Hematopoietic multipotent progenitor cell treated with erythropoietin and hydrocortisone succinate and interleukin-3 and kit ligand, for 8 days (in vitro differentiated cells): ENCODE measurements around the gene CLIP4.
"Not testable (repeated sequence)": the region's sequence is repeated elsewhere in the genome, so short reads cannot be mapped to it uniquely, and the experiment has no call there.

Experiments used
- DNase-seq: peaks from one replicate; pipeline ENCODE4 v3.0.0-alpha.2; 2015

The CLIP4 gene

DNA sequence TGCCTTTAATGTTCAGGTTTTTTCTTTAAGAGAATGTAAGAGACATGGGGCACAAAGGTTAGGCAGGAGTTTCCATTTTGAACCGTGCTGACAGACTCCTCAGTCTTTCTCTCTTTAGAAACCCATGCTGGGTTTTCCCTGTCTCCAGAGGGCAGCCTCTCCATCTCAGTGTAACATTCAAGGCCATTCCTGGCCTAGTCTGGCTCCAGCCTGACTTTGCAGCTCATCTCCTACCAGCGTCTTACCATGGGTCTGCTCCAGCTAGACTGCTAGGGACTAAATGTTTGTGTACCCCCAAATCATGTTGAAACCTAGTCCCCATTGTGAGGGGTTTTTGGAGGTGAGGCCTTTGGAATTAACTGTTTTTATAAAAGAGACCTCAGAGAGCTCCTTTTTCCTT is 9.8 kb upstream of the CLIP4 start:
- DNase-seq: no peak

DNA sequence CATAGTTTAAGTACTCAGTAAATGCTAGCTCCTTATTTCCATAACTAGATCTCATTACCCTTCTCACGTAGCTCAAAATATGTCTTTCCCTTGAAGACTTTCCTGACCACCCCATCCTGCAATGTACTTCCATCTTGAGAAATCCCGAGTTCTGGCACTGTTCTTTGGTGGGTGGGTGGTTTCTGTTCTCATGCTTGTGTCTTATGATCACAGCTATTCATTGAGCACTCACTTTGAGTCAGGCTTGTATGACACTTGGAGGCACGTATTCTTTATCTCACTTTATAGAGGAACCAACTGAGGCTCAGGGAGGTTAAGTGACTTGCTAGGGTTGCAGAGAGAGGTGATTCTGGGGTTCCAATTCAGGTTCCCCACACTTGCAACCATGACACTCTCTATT is 9.0 kb upstream of the CLIP4 start:
- no peak for DNase-seq

DNA sequence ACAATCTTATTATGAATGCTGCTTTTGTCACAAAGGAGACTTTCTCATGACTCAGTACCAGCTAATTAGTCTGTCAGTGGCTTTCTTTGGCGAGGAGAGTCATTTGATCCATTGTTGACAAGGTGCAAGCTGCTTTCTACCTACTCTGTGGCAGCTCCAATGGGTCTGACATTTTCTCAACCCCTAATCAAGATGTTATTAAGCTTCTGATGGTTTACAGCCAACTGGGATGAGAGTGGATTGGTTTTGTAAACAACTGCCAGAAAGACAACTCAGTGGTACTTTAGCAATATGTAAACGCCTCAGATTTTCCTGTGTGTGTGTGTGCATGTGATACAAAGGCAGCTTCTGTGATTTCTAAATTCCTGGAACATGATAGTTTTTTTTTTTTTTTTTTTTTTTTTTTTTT is 8.2 kb upstream of the CLIP4 start:
- no peak for DNase-seq

DNA sequence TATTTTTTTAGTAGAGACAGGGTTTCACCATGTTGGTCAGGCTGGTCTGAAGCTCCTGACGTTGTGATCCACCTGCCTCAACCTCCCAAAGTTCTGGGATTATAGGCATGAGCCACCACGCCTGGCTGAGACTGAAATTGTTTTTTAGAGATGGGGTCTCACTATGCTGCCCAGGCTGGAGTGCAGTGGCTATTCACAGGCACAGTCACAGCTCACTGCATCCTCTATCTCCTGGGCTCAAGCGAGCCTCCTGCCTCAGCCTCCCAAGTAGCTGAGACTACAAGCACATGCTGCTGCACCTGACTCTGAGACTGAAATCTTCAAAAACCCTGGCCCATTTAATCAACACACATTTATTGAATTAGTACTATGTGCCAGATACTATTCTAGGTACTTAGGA is 7.7 kb upstream of the CLIP4 start:
- DNase-seq: not testable (repeated sequence)

DNA sequence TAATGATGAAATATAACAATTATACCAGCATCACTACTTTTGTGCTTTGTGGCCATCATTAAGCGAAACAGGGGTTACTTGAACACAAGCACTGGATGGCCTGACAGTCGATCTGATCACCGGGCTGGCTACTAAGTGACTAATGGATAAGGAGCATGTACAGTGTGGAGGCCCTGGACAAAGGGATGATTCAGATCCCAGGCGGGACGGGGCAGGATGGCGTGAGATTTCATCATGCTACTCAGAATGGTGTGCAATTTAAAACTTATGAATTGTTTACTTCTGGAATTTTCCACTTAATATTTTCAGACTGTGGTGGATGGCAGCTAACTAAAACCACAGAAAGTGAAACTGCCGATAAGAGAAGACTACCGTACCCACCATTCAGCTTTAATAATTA is 7.0 kb upstream of the CLIP4 start:
- no peak for DNase-seq

DNA sequence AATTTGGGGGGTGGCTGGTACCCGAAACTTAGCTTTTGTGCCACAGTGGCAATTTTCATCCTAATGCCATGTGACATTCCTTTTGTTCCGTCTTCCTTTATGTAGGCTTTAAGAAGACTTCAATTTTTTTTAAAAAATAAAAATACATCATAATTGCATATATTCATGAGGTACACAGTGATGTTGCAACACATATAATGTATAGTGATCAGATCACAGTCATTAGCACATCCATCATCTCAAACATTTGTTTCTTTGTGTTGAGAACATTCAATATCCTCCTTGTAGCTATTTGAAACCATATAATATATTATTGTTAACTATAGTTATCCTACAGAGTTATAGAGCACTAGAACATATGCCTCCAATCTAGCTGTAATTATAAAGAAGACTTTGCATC is 6.0 kb upstream of the CLIP4 start:
- DNase-seq: no peak

DNA sequence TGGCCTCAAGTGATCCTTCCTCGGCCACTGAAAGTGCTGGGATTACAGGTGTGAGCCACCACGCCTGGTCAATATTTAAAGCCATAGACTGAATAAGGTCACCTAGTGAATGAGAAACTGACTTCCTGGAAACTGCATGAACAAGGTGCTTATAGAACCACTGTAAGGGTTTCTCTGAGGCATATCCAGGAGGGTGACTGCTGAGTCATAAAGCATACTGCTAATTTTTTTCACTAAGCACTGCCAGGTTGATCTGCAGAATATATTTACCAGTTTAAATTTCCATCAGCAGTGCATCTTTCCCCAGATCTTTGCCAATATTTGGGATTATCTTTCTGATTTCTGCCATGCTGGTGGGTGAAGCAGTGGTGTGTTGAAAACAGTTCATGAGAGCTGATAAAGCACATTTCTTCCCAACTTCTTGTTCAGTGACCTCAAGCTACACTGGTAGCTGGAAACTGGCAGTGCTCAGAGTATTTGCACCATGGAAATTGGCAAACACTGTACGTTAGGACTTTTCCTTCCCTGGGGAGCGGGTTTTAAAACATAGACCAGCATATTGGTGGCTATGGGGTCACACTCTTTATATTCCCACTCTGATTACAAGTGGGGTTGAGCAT is 4.2 kb upstream of the CLIP4 start:
- DNase-seq: no peak

DNA sequence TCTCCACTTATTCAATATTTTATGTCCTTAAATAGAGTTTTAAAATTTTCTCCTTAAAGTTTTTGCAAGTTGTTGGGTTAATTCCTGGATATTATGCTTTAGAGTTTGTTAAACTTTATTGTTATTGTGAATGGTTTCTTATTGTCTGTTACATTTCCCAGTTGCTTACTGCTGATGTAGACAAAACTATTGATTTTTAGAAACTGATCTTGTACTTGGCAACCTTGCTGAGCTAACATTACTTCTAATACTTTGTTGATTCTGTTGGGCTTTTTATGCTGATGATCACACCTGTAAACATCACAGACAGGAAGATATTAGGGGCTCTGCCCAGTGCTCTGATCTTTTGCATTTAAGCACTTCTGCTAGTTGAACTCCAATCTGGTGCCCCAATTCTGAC is 2.8 kb upstream of the CLIP4 start:
- no peak for DNase-seq

DNA sequence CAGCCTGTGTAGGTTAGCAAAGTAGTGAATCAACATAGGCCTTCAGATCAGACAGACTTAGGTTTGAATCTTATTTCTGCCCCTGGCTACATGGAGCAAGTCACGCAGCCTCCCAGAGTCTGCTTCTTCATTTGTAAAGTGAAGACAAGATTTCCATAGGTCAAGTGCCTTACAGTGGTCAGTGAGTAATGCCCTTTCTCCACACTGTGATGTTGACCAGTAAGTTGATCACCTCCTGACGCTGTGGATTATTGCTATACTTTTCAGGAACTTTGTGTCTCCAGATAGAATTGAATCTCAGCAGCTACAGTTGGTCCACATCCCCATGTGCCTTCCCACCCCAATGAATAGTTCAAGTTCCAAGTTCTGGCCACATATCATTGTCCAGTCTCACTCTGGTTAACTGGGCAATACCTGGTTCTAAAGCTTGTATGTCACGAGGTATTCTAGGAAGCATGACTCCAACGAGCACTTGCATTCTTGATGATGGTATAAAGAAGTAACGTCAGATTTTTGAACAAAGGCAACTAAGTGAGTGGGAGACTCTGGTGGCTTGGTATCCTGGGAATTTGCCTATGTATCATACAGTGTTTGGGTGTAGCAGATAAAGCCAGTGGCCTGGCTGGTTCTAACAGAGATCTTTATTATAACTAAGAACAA is 2.1 kb upstream of the CLIP4 start:
- DNase-seq: no peak

DNA sequence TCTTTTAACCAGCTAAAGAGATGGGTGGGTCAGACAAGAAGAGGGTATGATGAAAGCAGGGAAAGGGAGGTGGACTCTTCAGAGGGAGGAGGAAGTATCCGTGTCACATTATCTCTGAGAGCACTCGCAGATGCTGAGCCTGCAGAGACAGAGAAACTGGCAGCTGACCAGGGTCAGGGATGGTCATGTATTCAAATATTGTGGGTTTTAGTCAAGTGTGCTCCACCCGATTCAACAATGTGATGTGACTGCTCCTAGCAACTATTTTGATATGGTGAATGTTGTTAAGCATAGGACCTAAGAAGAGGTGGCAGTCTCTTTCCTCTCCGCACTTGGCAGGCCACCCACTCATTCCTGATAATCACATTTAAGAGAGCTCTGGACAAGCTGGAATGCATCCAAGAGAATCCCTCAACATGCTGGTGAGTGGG is 1.3 kb upstream of the CLIP4 start:
- DNase-seq: peak; percentile 100

DNA sequence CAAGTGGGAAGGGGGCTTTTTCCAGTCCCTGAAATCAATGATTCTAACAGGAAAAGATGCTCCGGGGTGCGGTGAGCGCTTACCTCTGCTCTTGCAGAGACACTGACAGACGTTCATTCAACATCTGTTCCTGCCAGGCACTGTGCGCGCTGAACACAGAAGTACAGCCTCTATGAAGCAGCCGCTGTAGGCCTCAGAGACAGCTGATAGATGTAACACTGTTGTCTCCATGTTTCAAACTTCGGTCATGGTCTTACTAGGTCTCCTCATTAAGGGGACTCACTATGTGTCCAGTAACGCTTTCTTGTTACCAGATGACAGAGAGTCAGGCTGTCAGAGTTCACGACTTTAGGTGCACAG is 649 bp upstream of the CLIP4 start:
- DNase-seq: peak; percentile 40

DNA sequence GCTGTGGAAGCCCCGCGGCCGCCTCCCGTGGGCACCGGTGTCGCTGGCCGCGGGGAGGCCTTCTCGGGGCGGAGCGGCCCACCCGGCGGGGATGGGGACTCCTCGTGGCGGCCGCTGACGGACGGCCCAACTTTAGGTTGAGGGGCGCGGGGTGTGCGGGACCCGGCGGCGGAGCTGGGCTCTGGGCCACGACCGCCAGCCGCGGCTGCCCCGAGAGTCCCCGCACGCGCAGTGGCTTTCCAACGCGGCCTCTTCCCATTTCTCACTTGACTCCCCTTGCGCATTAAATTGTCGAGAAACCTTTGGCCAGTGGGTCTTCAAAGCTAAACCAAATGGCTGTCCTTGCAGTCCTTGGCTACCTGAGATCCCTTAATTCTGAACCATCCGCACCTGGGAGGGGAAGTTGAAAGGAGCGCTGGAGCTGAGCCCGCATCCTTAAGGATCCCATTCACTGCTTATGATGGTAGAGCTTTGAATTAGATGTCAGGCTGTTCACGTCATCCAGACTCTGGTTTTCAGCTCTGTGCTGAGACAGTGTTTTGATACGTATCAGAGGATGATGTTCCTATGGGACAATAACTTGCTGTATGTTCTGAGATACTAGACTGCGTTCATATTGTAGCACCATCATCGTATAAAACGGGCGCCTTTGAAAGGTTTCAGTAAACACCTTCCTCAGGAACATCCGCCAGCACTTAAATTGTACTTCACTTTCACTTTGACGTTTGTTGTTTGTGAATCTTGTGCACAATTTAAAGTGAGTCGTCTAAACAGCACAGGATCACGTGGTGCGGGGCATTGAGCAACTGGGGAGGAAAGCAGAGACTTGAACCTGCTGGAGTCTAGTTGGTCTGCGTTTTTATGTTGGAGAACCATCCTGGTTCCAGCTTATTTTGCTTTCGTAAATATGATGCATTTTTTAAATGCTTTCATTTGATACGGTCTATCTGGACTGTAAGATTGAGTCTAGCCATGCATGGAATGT is 874 bp downstream of the CLIP4 start:
- peak; percentile 60 for DNase-seq

DNA sequence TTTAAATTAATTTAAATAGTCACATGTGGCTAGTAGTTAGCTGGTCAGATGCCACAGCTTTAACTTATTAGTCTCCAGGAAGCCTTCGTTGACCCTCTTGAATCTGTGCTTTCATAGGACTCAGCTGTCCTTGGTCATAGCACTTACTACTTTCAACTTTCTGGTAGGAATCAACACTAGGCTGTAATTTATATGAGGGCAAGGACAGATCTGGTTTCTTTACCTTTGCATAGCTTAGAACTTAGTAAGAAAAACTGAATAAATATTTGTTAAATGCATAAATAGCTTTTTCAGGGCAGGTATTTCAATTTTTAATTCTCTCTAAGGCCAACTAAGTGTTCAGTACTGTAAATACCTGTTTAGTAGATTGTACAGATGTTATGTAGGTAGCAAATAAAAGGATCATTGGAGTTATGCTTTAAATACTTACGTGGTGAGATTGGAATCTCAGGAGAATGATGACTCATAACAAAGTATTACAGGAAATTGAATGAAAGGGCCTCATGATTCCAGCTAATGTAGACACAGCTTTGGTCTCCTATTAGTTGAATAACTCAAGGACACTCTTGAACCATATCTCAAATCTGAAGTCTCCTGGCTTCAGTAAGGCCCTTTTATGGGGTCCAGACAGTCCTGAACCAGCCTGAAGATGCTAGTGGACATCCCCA is 2.6 kb downstream of the CLIP4 start:
- no peak for DNase-seq

DNA sequence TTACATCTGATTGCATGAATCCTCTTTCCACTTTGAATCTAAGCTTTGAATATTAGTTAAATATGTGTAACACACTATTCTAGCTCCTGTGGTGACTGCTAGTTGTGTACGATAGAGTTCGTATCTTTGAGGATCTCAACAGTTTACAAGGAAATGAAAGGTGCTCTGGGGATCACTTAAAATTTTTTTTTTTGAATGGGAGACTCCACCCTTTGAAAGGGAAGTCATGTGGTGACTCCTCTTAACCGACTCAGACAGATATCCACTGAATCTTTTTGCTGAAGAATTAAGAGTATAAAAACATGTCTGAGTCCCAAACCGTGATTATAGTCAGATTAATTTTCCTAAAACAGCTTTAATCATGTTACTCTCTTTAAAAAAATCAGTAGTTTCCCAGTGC is 4.0 kb downstream of the CLIP4 start:
- DNase-seq: peak; percentile 24

DNA sequence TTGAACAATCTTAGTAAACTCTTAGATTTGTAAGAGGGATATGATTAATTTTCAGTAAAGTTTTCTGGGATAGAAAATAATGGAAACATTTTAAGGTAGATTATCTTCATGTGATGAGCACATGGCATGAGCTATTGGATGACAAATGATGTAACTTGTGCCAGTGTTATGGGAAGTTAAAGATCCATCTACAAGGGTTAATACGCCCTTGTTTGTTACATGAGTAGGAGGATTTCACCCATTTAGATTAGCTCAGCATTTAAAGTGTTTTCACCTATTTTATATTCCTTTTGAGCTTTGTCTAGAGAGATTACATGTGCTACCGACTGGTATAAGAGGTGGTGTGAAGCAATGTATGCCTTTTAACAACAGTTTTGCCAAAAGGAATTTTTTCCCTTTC is 5.6 kb downstream of the CLIP4 start:
- DNase-seq: no peak

DNA sequence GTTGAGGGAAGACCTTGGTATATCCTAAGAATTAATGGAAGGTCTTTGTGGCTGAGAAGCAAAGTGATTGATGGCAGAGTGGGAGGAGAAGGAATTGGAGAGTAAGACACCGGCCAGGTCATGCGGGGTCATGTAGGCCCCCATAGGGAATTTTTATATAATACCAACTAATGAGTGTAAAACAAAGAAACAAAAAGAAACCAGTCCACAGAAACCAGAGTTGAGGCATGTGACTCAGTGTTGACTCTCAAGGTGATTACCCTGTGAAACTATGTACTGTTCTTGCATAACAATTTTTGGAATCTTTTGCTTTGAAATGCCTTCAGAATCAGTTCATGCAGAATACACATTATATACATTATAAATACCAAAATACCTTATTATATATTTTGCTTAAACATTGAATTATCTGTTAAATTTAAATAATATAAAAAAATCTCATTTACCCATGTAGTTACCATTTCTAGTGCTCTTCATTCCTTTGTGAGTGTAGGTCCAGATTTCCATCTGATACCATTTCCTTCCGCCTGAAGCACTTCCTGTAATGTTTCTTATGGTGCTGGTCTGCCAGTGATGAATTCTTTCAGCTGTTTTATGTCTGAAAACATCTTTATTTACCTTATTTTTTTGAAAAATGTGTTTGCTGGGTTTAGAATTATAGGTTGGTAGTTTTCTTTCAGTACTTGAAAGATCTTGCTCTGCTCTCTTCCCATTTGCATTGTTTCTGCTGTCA is 8.6 kb downstream of the CLIP4 start:
- DNase-seq: no peak

DNA sequence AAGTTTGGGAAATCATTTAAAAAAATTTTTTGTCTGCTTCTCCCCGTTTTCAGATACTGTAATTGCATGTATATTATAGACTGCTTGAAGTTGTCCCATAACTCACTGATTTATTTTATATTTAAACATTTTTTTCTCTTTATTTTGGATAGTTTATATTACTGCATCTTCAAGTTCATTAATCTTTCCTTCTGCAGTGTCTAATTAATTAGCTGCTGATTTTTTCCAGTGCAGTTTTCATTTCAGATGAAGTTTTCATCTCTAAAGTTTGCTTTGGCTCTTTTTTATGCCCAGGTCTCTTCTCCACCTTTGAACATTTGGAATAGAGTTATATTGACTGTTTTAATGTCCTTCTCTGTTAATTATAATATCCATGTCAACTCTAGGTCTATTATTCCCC is 9.3 kb downstream of the CLIP4 start:
- DNase-seq: no peak

DNA sequence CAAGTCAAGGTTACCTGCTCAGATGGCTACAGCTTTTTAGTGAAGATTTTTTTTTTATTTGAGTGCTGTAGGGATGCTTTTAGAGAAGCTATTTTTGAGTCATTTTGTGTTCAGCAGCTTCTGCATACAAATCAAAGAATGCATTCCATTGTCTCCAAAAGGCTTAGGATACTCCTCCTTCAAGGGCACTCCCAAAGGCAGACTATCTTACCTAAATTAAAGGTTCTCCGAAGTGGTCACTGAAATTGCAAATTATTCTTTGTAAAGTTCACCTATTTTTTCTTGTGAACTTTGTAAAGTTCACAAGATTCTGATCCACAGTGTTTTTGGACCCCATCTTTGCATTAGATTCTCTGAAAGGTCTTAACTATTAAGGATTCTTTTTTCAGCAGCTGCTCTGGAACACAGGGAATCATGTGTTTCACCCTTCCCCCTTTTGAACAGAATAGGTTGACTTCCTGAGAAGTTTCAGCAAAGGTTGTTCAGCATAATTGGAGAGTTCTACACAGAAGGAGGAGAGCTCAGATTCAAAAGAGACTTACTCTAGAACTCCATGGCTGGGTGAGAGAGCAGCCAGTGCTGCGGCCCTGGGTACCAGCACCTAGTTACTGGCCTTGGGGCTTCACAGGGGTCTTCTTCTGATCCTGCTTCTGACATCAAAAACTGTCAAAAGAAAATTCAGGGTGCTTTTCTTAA is 14.5 kb downstream of the CLIP4 start:
- DNase-seq: no peak

DNA sequence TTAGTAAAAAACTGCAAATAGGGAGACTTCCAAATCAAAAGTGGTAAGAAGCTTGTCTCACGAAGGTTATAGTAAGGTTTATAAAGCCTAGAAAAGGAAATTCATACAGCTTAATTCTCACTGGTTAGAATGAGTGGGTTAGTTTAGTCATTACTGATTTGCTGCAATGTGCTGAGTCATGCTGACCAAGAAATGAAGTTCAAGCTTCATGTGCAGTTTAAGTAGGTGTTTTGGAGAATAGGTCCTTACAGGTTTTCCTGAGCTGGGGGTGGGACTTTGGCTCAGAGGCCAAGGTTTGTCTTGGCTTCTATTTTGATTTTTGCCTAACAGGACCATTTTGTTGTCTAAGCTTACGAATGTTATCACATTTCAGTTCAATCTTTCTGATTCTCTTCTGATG is 15.1 kb downstream of the CLIP4 start:
- DNase-seq: peak; percentile 54

DNA sequence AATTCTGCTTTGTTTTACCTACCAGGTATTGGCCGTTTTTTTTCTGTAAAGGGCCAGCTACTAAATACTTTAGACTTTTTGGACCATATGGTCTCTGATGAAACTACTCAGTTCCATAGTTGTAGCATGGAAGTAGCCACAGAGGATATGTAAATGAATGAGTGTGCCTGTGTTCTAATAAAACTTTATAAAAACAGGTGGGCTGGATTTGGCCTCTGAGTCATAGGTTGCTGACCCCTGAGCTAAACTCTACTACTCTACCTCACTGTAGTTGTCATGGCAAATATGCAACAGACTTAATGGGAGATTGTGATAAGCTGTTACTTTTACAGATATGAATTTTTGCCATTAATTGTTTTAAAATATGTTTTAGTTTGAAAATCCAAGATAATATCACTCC is 19.7 kb downstream of the CLIP4 start:
- no peak for DNase-seq

DNA sequence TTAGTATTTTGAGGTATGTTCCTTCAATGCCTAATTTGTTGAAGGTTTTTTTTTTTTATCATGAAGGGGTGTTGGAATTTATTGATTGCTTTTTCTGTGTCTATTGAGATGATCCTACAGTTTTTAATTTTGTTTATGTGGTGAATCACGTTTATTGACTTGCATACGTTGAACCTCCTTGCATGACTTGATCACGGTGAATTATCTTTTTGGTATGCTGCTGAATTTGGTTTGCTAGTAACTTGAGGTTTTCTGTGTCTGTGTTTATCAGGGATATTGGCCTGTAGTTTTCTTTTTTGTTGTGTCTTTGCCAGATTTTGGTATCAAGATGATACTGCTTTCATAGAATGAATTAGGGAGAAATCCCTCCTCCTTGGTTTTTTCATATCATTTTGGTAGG is 23.9 kb downstream of the CLIP4 start:
- DNase-seq: no peak

DNA sequence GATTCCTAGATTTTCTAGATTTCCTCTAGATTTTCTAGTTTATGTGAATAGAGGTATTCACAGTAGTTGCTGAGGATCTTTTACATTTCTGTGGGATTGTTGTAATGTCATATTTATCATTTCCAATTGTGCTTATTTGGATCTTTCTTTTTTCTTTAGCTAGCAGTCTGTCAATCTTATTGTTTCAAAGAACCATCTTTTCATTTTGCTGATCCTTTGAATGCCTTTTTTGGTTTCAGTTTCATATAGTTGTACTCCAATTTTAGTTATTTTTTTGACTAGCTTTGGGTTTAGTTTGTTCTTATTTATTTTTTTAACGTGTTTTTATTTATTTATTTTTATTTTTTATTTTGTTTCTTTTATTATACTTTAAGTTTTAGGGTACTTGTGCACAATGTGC is 24.5 kb downstream of the CLIP4 start:
- no peak for DNase-seq
